NB4 (cell line): ENCODE measurements around the gene SNTG2.

Source experiments
- DNase-seq: peaks from one replicate; pipeline ENCODE4 v3.0.0; 2010; ENCODE audit warnings: low read depth
- H3K4me3 ChIP-seq: one replicate; pipeline ENCODE4 v1.5.1; 2011; ENCODE audit warnings: mild to moderate bottlenecking, low read depth, low read length, moderate library complexity
- CTCF ChIP-seq: IDR thresholded peaks from one replicate; pipeline ENCODE4 v1.5.1; 2012; ENCODE audit warnings: low read depth, low read length
- MYC ChIP-seq: IDR thresholded peaks from 2 replicates; pipeline ENCODE4 v1.6.1; 2011; ENCODE audit warnings: low read depth, low read length
- POLR2A ChIP-seq: IDR thresholded peaks from 2 replicates; pipeline ENCODE4 v1.6.1; 2011; ENCODE audit warnings: mild to moderate bottlenecking; ENCODE audit not compliant: insufficient read length; ENCODE audit errors: extremely low read depth
- TF ChIP-seq, protein P1 (sequence below): IDR thresholded peaks from 2 replicates; pipeline ENCODE4 v1.6.1; 2011; ENCODE audit warnings: low read depth, low read length

The SNTG2 gene

GRCh38 chr2:939936-940601, 10.6 kb upstream of the SNTG2 start:
- no peak for DNase-seq
- no peak overlapping the region for H3K4me3 ChIP-seq
- TF ChIP-seq MYC: no peak

DNA sequence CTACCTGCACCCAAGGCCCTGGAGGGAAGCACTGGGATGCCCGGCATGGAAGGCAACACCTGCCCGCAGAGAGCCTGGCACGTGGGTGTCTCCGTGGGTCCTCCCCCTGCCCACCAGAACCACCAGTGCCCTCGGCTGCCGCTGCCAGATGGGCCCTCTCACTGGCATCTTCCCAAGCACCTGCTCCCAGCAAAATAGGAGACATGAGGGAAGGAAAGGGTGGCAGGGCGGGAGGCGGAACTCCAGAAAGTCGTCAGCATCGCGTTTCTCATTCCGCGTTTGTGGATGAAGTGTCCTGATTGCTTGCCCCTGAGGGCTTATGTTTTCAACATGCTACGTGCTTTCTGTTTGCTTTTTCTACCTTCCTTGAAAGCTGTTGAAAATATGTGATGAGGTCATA, 8.8 kb upstream of the SNTG2 start:
- no peak for DNase-seq
- no peak overlapping the region for H3K4me3 ChIP-seq
- TF ChIP-seq, protein P1, sequence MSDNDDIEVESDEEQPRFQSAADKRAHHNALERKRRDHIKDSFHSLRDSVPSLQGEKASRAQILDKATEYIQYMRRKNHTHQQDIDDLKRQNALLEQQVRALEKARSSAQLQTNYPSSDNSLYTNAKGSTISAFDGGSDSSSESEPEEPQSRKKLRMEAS: no peak

GRCh38 chr2:942775-943460, 7.7 kb upstream of the SNTG2 start:
- TF ChIP-seq POLR2A: no peak
- no peak for TF ChIP-seq CTCF
- TF ChIP-seq MYC: no peak
- TF ChIP-seq, protein P1: no peak
- no peak for DNase-seq

GRCh38 chr2:943461-943797, 7.2 kb upstream of the SNTG2 start:
- no peak for TF ChIP-seq POLR2A
- no peak for TF ChIP-seq CTCF
- TF ChIP-seq MYC: no peak
- TF ChIP-seq, protein P1: no peak

More at GRCh38 chr2:942775-943460, 7.7 kb upstream of the SNTG2 start:
- H3K4me3 ChIP-seq: no peak overlapping the region

GRCh38 chr2:943821-944220, 6.8 kb upstream of the SNTG2 start:
- H3K4me3 ChIP-seq: no peak overlapping the region
- DNase-seq: no peak
- TF ChIP-seq, protein P1: no peak
- TF ChIP-seq MYC (no peak), POLR2A (no peak), CTCF (no peak)

More at GRCh38 chr2:943461-943797, 7.2 kb upstream of the SNTG2 start:
- no peak for DNase-seq
- no peak overlapping the region for H3K4me3 ChIP-seq

GRCh38 chr2:944693-945092, 6.0 kb upstream of the SNTG2 start:
- no peak for TF ChIP-seq CTCF
- TF ChIP-seq POLR2A: no peak
- no peak for TF ChIP-seq MYC
- TF ChIP-seq, protein P1: no peak
- H3K4me3 ChIP-seq: no peak overlapping the region
- no peak for DNase-seq

- TF ChIP-seq, protein P1: no peak
- TF ChIP-seq CTCF: no peak
- no peak for TF ChIP-seq POLR2A
- no peak for DNase-seq
- no peak overlapping the region for H3K4me3 ChIP-seq
Observed at GRCh38 chr2:945104-945503, 5.5 kb upstream of the SNTG2 start.
